Urinary bladder (tissue), 4 donors: Measurements from ENCODE around the gene CTU1. TPM values are rescaled to one million over a fixed set of nuclear protein-coding genes. Genes with fewer than 3 reads are reported as not detected.

Experiments used
- DNase-seq: peaks from one replicate; pipeline ENCODE4 v3.0.0-alpha.2; 2015; ENCODE audit errors: extremely low spot score
- H3K27ac ChIP-seq: one replicate; pipeline ENCODE4 v1.5.1; 2013; ENCODE audit warnings: low read depth, mild to moderate bottlenecking, moderate library complexity
- H3K36me3 ChIP-seq: one replicate; pipeline ENCODE4 v1.6.1; 2013; ENCODE audit warnings: mild to moderate bottlenecking, moderate library complexity; ENCODE audit not compliant: insufficient read depth
- H3K4me1 ChIP-seq: one replicate; pipeline ENCODE4 v1.6.1; 2013; ENCODE audit warnings: mild to moderate bottlenecking, moderate library complexity; ENCODE audit not compliant: insufficient read depth
- H3K4me3 ChIP-seq: one replicate; pipeline ENCODE4 v1.5.1; 2013; ENCODE audit warnings: low read depth, low read length
- WGBS: extraction: QIAGEN DNeasy Blood & Tissue Kit; methylation state at CpG from one replicate; pipeline ENCODE4 v1.1.7; 2013; 5-methylcytosine and 5-hydroxymethylcytosine counted together
- polyA plus RNA-seq: library from polyadenylated mRNA; stranded (reverse); fragments of 200-250 nt; gene quantifications from one replicate; pipeline ENCODE4 v1.2.3, GENCODE V29; 2013
- total RNA-seq: library from RNA; depleted of rRNA; stranded (reverse); fragments of >200 nt; gene quantifications from one replicate; pipeline ENCODE4 v1.2.3, GENCODE V29; 2014
- donor health status: healthy with polysubstance abuse.
- donor health status: healthy.

CTU1 gene
- total and polyA plus RNA-seq, 2 donors = 2.8 to 4.9 TPM

- H3K4me1 ChIP-seq = peaks cover 2% of the 10 kb centered on the region
- no peak overlapping the region for H3K27ac ChIP-seq
- H3K4me3 ChIP-seq = peak overlapping the region; percentile 65
- H3K36me3 ChIP-seq = no peaks in the 10 kb centered on the region
- 17% methylated on average over 18 of the region's 18 CpGs for WGBS
- no peak for DNase-seq
These were observed 673 bp downstream of the CTU1 start for GRCh38 chr19:51107406-51108065.

GRCh38 chr19:51103926-51104341 is 4.3 kb downstream of the CTU1 start:
- WGBS = 79% methylated on average over 49 of the region's 49 CpGs
- no peak for DNase-seq
- no peaks in the 10 kb centered on the region for H3K36me3 ChIP-seq
- no peak overlapping the region for H3K4me3 ChIP-seq
- peaks cover 2% of the 10 kb centered on the region for H3K4me1 ChIP-seq
- H3K27ac ChIP-seq = no peak overlapping the region

- H3K4me3 ChIP-seq = no peak overlapping the region
- H3K36me3 ChIP-seq = no peaks in the 10 kb centered on the region
- DNase-seq = no peak
- H3K27ac ChIP-seq = no peak overlapping the region
- WGBS = 81% methylated on average over 7 of the region's 7 CpGs
- no peaks in the 10 kb centered on the region for H3K4me1 ChIP-seq
These were observed 5.2 kb downstream of the CTU1 start for GRCh38 chr19:51102991-51103390.

GRCh38 chr19:51101171-51101865 is 6.9 kb downstream of the CTU1 start:
- no peaks in the 10 kb centered on the region for H3K36me3 ChIP-seq
- WGBS = 56% methylated on average over 5 of the region's 5 CpGs
- no peaks in the 10 kb centered on the region for H3K4me1 ChIP-seq
- H3K4me3 ChIP-seq = no peak overlapping the region
- no peak overlapping the region for H3K27ac ChIP-seq
- no peak for DNase-seq

- no peak for DNase-seq
- H3K27ac ChIP-seq = no peak overlapping the region
- no peaks in the 10 kb centered on the region for H3K36me3 ChIP-seq
- no peak overlapping the region for H3K4me3 ChIP-seq
- 53% methylated on average over 3 of the region's 3 CpGs for WGBS
- no peaks in the 10 kb centered on the region for H3K4me1 ChIP-seq
These were observed 7.6 kb downstream of the CTU1 start for GRCh38 chr19:51100601-51101000.

- H3K36me3 ChIP-seq = no peaks in the 10 kb centered on the region
- WGBS = 51% methylated on average over 22 of the region's 22 CpGs
- no peaks in the 10 kb centered on the region for H3K4me1 ChIP-seq
- no peak overlapping the region for H3K27ac ChIP-seq
- no peak overlapping the region for H3K4me3 ChIP-seq
- DNase-seq = no peak
These were observed 9.2 kb downstream of the CTU1 start for GRCh38 chr19:51099047-51099382.

GRCh38 chr19:51098365-51099046 is 9.7 kb downstream of the CTU1 start:
- Histone ChIP-seq H3K4me1 (no peaks in the 10 kb centered on the region), H3K36me3 (no peaks in the 10 kb centered on the region), H3K4me3 (no peak overlapping the region), H3K27ac (no peak overlapping the region)
- WGBS = 33% methylated on average over 78 of the region's 78 CpGs
- no peak for DNase-seq

GRCh38 chr19:51097796-51098195 is 10.4 kb downstream of the CTU1 start:
- no peak overlapping the region for H3K4me3 ChIP-seq
- H3K4me1 ChIP-seq = no peaks in the 10 kb centered on the region
- H3K27ac ChIP-seq = no peak overlapping the region
- no peak for DNase-seq
- WGBS = 87% methylated on average over 20 of the region's 20 CpGs
- no peaks in the 10 kb centered on the region for H3K36me3 ChIP-seq

- H3K36me3 ChIP-seq = no peaks in the 10 kb centered on the region
- no peak overlapping the region for H3K27ac ChIP-seq
- DNase-seq = no peak
- no peak overlapping the region for H3K4me3 ChIP-seq
- 7% methylated on average over 8 of the region's 8 CpGs for WGBS
- H3K4me1 ChIP-seq = no peaks in the 10 kb centered on the region
These were observed 11.0 kb downstream of the CTU1 start for GRCh38 chr19:51097166-51097738.

GRCh38 chr19:51096473-51097165 is 11.6 kb downstream of the CTU1 start:
- WGBS = 71% methylated on average over 6 of the region's 6 CpGs
- Histone ChIP-seq H3K27ac (no peak overlapping the region), H3K4me1 (no peaks in the 10 kb centered on the region), H3K36me3 (no peaks in the 10 kb centered on the region), H3K4me3 (no peak overlapping the region)
- no peak for DNase-seq

GRCh38 chr19:51094696-51095279 is 13.4 kb downstream of the CTU1 start:
- 25% methylated on average over 15 of the region's 15 CpGs for WGBS
- no peak for DNase-seq
- no peak overlapping the region for H3K4me3 ChIP-seq
- no peaks in the 10 kb centered on the region for H3K36me3 ChIP-seq
- no peaks in the 10 kb centered on the region for H3K4me1 ChIP-seq
- no peak overlapping the region for H3K27ac ChIP-seq

GRCh38 chr19:51093510-51094345 is 14.5 kb downstream of the CTU1 start:
- Histone ChIP-seq H3K36me3 (no peaks in the 10 kb centered on the region), H3K4me3 (no peak overlapping the region), H3K27ac (no peak overlapping the region), H3K4me1 (no peaks in the 10 kb centered on the region)
- WGBS = 64% methylated on average over 22 of the region's 22 CpGs
- DNase-seq = no peak
